ENCODE results near the gene PGBD2.
"Not testable (repeated sequence)": the region's sequence is repeated elsewhere in the genome, so short reads cannot be mapped to it uniquely, and the experiment has no call there.

Gene PGBD2

GRCh38 chr1:248873409-248873992, 32.5 kb upstream of the PGBD2 start:
- TF ChIP-seq, protein P1, sequence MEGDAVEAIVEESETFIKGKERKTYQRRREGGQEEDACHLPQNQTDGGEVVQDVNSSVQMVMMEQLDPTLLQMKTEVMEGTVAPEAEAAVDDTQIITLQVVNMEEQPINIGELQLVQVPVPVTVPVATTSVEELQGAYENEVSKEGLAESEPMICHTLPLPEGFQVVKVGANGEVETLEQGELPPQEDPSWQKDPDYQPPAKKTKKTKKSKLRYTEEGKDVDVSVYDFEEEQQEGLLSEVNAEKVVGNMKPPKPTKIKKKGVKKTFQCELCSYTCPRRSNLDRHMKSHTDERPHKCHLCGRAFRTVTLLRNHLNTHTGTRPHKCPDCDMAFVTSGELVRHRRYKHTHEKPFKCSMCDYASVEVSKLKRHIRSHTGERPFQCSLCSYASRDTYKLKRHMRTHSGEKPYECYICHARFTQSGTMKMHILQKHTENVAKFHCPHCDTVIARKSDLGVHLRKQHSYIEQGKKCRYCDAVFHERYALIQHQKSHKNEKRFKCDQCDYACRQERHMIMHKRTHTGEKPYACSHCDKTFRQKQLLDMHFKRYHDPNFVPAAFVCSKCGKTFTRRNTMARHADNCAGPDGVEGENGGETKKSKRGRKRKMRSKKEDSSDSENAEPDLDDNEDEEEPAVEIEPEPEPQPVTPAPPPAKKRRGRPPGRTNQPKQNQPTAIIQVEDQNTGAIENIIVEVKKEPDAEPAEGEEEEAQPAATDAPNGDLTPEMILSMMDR (IDR thresholded peaks at IDR 0.05): no peak
- Histone ChIP-seq H3K27ac (peak overlapping the region; percentile 95 to 97), H3K4me3 (peak overlapping the region; percentile 79)
- DNase-seq (ENCODE audit: low spot score): peak; percentile 96

GRCh38 chr1:248873993-248874533, 32.0 kb upstream of the PGBD2 start:
- H3K4me3 ChIP-seq: peak overlapping the region; percentile 79
- TF ChIP-seq, protein P1 (IDR thresholded peaks at IDR 0.05): no peak
- no peak for DNase-seq (ENCODE audit: low spot score)
- H3K27ac ChIP-seq: peak overlapping the region; percentile 95 to 97

GRCh38 chr1:248881261-248881660, 24.8 kb upstream of the PGBD2 start:
- TF ChIP-seq, protein P1 (IDR thresholded peaks at IDR 0.05): no peak
- Histone ChIP-seq H3K27ac (no peak overlapping the region), H3K4me3 (no peak overlapping the region)
- no peak for DNase-seq (ENCODE audit: low spot score)

DNA sequence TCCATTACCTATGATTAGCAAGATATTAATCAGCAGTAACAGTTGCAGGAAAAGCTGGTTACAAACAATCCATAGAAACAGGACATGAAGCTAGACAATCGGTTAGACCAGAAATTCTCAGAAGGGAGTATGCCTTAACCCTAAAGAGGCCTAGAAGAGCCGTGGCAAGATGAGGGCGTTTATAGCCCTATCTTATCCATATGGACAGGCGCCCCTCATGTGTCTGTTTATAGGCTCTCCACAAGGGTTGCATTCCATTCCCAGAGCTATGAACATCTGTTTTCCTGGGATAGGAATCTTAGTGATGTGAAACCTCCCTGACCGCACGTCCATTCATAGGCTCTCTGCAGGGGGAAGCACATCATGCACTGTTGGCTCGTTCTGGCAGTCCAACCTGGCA, 23.6 kb upstream of the PGBD2 start:
- H3K27ac ChIP-seq; DNase-seq (ENCODE audit: low spot score); H3K4me3 ChIP-seq: not testable (repeated sequence)

- no peak overlapping the region for H3K4me3 ChIP-seq
- TF ChIP-seq, protein P1 (IDR thresholded peaks at IDR 0.05): no peak
- no peak for DNase-seq (ENCODE audit: low spot score)
- H3K27ac ChIP-seq: no peak overlapping the region
Measured at GRCh38 chr1:248884632-248885295, 21.3 kb upstream of the PGBD2 start.

GRCh38 chr1:248885646-248886045, 20.4 kb upstream of the PGBD2 start:
- Histone ChIP-seq H3K27ac (no peak overlapping the region), H3K4me3 (no peak overlapping the region)
- DNase-seq (ENCODE audit: low spot score): no peak
- TF ChIP-seq, protein P1 (IDR thresholded peaks at IDR 0.05): no peak

- TF ChIP-seq, protein P1 (IDR thresholded peaks at IDR 0.05): no peak
- Histone ChIP-seq H3K4me3 (no peak overlapping the region), H3K27ac (no peak overlapping the region)
- DNase-seq (ENCODE audit: low spot score): no peak
Measured at GRCh38 chr1:248886237-248886895, 19.7 kb upstream of the PGBD2 start.

- not testable (repeated sequence) for H3K27ac ChIP-seq; H3K4me3 ChIP-seq; DNase-seq (ENCODE audit: low spot score)
Measured at GRCh38 chr1:248889914-248890243, 16.2 kb upstream of the PGBD2 start.

Measured in coronary artery (tissue), 2 donors.